Adipose tissue (tissue), 3 donors: Measurements from ENCODE around the gene PCDHA7. TPM values are rescaled to one million over a fixed set of nuclear protein-coding genes. Genes with fewer than 3 reads are reported as not detected.
"Not testable (repeated sequence)": the region's sequence is repeated elsewhere in the genome, so short reads cannot be mapped to it uniquely, and the experiment has no call there.

ENCODE experiments used
- H3K27ac ChIP-seq: one replicate; pipeline ENCODE4 v1.5.1; 2013; ENCODE audit warnings: low read depth, low read length
- WGBS, 3 donors: extraction: QIAGEN DNeasy Blood & Tissue Kit; methylation state at CpG; one replicate each; pipeline ENCODE4 v1.1.7; 2013; 5-methylcytosine and 5-hydroxymethylcytosine counted together
- polyA plus RNA-seq, 3 donors: library from polyadenylated mRNA; stranded (reverse); fragments of 200-250 nt; gene quantifications; one replicate each; pipeline ENCODE4 v1.2.3, GENCODE V29; 2013
- donor health status: healthy with polysubstance abuse.
- donor health status: Bipolar disorder and iron deficiency.
- donor health status: healthy.

The PCDHA7 gene
- polyA plus RNA-seq, result under 1 TPM; 0.10 to 0.22 (median 0.14) TPM

GRCh38 chr5:140833993-140834392, at the start of gene PCDHA7:
PCDHA7 (plus strand) TSS chr5:140834269; CDS start chr5:140834384, 115 bp downstream.
- H3K27ac ChIP-seq, result no peak within 1 kb of the TSS
- WGBS, 3 donors, result 8 to 11% (median 9%) methylated on average over 8 of the region's 8 CpGs

GRCh38 chr5:140785905-140786686, 48.0 kb upstream of the PCDHA7 start, which contains the start of gene PCDHA1:
PCDHA1 (plus strand) TSS chr5:140786140.
- 15 to 20% (median 17%) methylated on average over 29 of the region's 29 CpGs for WGBS, 3 donors
- no peak within 1 kb of the TSS for H3K27ac ChIP-seq

GRCh38 chr5:140787422-140787821, 46.6 kb upstream of the PCDHA7 start:
- H3K27ac ChIP-seq, result not testable (repeated sequence)
- 29 to 37% (median 35%) methylated on average over 44 of the region's 44 CpGs for WGBS, 3 donors

- 31 to 36% (median 34%) methylated on average over 67 to 70 of the region's 70 CpGs for WGBS, 3 donors
These were observed 46.1 kb upstream of the PCDHA7 start for GRCh38 chr5:140787849-140788504.

GRCh38 chr5:140791089-140791488, 43.0 kb upstream of the PCDHA7 start:
- no peak overlapping the region for H3K27ac ChIP-seq
- 20 to 45% (median 21%) methylated on average over 2 of the region's 2 CpGs for WGBS, 3 donors

More at GRCh38 chr5:140787849-140788504, 46.1 kb upstream of the PCDHA7 start:
- not testable (repeated sequence) for H3K27ac ChIP-seq

GRCh38 chr5:140794595-140795258, 39.3 kb upstream of the PCDHA7 start, which contains the start of gene PCDHA2:
PCDHA2 (plus strand) TSS chr5:140794852.
- no peak within 1 kb of the TSS for H3K27ac ChIP-seq
- WGBS, 3 donors, result 17 to 22% (median 22%) methylated on average over 27 of the region's 27 CpGs

- WGBS, 3 donors, result 16 to 19% (median 18%) methylated on average over 15 of the region's 15 CpGs
These were observed 38.8 kb upstream of the PCDHA7 start for GRCh38 chr5:140795259-140795641.

GRCh38 chr5:140796072-140796717, 37.9 kb upstream of the PCDHA7 start:
- not testable (repeated sequence) for H3K27ac ChIP-seq
- WGBS, 3 donors, result 47 to 51% (median 51%) methylated on average over 66 to 72 of the region's 72 CpGs

More at GRCh38 chr5:140795259-140795641, 38.8 kb upstream of the PCDHA7 start:
- H3K27ac ChIP-seq, result no peak overlapping the region

GRCh38 chr5:140796718-140797095, 37.4 kb upstream of the PCDHA7 start:
- no peak overlapping the region for H3K27ac ChIP-seq

GRCh38 chr5:140800816-140801493, 33.1 kb upstream of the PCDHA7 start, which contains the start of gene PCDHA3:
PCDHA3 (plus strand) TSS chr5:140801057.
- 14 to 17% (median 14%) methylated on average over 29 of the region's 29 CpGs for WGBS, 3 donors
- no peak within 1 kb of the TSS for H3K27ac ChIP-seq

More at GRCh38 chr5:140796718-140797095, 37.4 kb upstream of the PCDHA7 start:
- WGBS, 3 donors, result 49 to 55% (median 54%) methylated on average over 36 to 39 of the region's 39 CpGs

- no peak overlapping the region for H3K27ac ChIP-seq
- 10 to 13% (median 11%) methylated on average over 16 of the region's 16 CpGs for WGBS, 3 donors
These were observed 32.6 kb upstream of the PCDHA7 start for GRCh38 chr5:140801494-140801841.

- H3K27ac ChIP-seq, result not testable (repeated sequence)
- 42 to 45% (median 44%) methylated on average over 45 of the region's 45 CpGs for WGBS, 3 donors
These were observed 31.7 kb upstream of the PCDHA7 start for GRCh38 chr5:140802381-140802780.

- H3K27ac ChIP-seq, result no peak overlapping the region
- 36 to 43% (median 39%) methylated on average over 49 to 53 of the region's 53 CpGs for WGBS, 3 donors
These were observed 31.2 kb upstream of the PCDHA7 start for GRCh38 chr5:140802781-140803271.

GRCh38 chr5:140806834-140807775, 27.0 kb upstream of the PCDHA7 start, which contains the start of gene PCDHA4:
PCDHA4 (plus strand) TSS chr5:140807068.
- 12 to 19% (median 16%) methylated on average over 33 to 37 of the region's 47 CpGs for WGBS, 3 donors
- no peak within 1 kb of the TSS for H3K27ac ChIP-seq

- 58 to 59% (median 58%) methylated on average over 62 of the region's 62 CpGs for WGBS, 3 donors
- not testable (repeated sequence) for H3K27ac ChIP-seq
These were observed 25.7 kb upstream of the PCDHA7 start for GRCh38 chr5:140808241-140808888.

- WGBS, 3 donors, result 63 to 68% (median 66%) methylated on average over 42 to 43 of the region's 43 CpGs
These were observed 25.2 kb upstream of the PCDHA7 start for GRCh38 chr5:140808889-140809291.

More at GRCh38 chr5:140808889-140809291, 25.2 kb upstream of the PCDHA7 start:
- no peak overlapping the region for H3K27ac ChIP-seq
